Middle frontal gyrus (tissue), 1 donor: Measurements from ENCODE around the gene INPP5E.
A peak's percentile ranks its signal among the peaks of the same experiment; 100 is the strongest.
"Not testable (repeated sequence)": the region's sequence is repeated elsewhere in the genome, so short reads cannot be mapped to it uniquely, and the experiment has no call there.

Experiments
- DNase-seq: peaks from one replicate; pipeline ENCODE4 v3.0.0-alpha.2; 2015; ENCODE audit warnings: low spot score; ENCODE audit errors: extremely low spot score

The INPP5E gene

GRCh38 chr9:136405904-136406303 is 33.7 kb downstream of the INPP5E start:
- not testable (repeated sequence) for DNase-seq

DNA sequence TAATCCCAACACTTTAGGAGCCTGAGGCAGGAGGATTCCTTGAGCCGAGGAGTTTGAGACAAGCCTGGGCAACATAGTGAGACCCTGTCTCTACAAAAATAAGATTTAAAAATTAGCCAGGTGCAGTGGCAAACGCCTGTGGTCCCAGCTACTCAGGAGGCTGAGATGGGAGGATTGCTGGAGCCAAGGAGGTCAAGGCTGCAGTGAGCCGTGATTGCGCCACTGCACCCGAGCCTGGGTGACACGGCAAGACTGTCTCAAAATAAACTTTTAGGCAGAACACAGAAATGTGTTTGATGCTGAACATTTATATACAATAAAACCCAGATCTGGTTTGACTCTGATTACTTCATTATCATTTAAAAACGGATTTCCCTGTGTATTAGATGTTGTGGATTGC is 34.2 kb downstream of the INPP5E start:
- DNase-seq: no peak

GRCh38 chr9:136404801-136405136 is 34.9 kb downstream of the INPP5E start:
- DNase-seq: no peak

DNA sequence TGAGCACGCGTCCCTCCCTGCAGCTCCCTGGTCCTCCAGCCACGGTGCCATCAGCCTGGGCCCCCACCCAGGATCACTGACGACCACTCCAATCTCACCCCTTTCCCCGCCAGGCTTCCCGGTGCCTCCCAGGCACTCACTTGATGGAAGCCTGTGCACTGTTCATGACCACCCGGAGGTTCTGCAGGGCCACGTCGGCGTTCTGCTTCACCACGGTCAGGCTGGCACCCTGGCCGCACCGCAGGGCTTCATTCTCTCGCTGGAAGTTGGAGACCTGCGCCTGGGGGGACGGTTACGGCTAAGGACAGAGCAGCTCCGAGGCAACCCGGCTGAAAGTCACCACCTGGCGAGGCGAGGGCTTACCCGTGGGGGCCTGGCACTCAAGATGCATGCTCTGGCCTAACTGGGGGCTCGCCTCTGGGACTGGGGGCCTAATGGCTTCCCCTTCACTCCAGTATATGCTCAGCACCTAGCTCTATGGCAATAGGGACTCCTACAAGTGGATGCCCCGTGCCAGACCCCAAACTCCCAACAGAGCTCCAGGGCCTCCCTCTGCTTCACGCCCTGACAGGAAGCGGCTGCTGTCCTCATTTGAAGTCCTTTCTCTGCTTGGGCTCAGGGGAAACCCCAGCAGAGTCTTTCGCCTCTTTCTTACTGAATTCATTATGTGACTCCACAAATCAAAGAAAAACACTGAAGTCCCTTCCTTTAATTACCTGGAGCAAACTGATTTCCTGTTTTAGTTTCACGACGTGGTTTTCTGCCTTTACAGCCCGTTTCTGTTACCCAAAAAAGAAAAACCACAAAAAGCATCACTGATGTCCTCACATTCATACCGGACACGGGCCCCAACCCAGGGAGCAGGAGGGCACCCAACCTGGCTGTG is 35.5 kb downstream of the INPP5E start:
- DNase-seq: no peak

DNA sequence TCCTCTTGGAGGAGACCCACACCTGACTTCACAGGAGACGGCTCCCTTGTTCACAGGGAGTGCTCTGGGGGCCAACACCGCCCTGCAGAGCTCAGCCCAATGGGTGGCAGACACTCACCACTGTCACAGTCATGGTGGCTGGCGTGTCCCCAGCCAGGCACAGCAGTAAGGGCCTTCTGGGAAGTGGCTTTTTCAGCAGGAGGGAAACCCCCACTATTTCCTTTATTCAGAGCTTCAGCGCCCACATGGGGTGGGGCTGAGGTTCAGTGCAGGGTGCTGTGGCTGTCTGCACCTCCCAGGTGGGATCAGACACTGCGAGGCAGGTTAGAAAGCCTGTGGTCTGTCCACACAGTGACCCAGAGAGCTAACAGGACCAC is 36.1 kb downstream of the INPP5E start:
- DNase-seq: no peak

- no peak for DNase-seq
Observed at GRCh38 chr9:136402067-136402466, 37.6 kb downstream of the INPP5E start.

GRCh38 chr9:136401173-136401922 is 38.3 kb downstream of the INPP5E start:
- DNase-seq: no peak

DNA sequence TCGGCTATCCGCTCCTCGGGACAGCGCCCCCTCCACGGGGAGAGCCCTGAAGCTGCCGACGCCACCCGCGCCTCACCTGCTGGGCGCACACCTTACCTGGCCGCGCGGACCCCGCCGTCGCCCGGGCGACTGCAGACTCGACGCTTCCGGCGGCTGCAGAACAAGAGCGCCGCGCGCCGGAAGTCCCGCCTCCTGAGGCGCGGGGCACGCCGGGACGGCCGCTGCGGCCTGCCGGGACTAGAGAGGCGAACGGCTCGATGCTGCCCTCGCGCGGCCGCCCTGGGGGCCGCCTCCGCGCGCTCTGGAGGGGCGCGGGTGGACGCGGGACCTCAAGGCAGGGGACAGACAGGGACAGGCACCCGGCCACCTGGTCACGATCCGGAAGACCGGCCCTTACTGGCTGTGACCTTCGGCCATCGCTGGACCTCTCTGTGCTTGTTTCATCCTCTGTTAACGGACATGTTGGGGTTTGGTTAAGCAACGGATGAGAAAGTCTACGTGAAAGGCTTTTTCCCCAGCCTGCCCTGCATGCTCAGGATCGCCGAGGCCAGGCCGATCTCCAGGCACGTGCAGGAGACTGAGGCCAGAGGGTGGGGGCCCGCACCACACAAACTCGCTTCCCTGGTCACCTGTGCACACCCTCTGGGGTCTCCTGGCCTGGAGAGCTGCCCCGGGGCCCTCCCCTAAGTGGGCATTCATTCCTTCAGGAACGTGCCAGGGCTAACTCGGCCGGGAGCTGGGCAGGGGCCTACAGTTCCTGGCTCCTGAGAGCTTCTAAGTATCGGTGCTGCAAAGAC is 39.4 kb downstream of the INPP5E start, which contains the start of gene SNAPC4:
SNAPC4 (minus strand) TSS at position 133 of the 797 bp plus-strand sequence. CDS start 1,742 bp downstream, outside the sequence.
- peak; percentile 77 for DNase-seq

- no peak for DNase-seq
Observed at GRCh38 chr9:136399176-136400037, 40.2 kb downstream of the INPP5E start.

DNA sequence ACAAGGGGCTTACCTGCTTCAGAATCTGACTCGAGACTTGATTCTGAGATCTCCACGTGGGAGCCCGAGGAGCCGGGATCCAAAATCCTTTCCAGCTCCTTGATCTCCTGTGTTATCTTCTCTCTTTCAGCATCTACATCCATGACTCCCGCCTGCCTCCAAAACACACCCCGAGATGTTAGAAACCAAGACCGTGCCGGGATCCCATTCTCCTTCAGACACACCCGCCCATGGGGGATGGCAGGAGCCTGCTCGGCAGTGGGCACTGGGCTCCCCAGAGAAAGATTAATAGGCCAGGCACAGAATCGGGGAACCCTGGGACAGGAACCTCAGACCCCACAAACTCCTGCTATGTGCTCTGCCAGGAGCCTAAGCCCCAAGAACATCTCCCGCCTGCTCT is 41.4 kb downstream of the INPP5E start:
- DNase-seq: no peak

DNA sequence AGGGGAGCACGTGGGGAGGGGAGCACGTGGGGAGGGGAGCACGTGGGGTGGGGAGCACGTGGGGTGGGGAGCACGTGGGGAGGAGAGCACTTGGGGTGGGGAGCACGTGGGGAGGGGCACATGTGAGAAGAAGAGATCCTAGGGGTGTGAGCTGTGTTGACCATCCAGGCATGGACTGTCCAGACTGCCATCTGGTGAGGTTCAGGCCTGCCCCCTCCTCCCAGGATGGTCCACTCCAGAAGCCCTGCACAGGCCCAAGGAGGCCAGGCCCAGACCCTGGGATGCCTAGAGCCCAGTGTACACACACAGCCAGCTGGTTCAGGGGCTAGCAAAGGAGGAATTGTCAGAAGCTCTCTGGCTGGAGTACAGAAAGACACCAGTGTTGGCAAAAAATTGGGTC is 42.0 kb downstream of the INPP5E start:
- DNase-seq: no peak

GRCh38 chr9:136396219-136396515 is 43.5 kb downstream of the INPP5E start:
- no peak for DNase-seq

GRCh38 chr9:136395345-136396218 is 44.1 kb downstream of the INPP5E start:
- no peak for DNase-seq

DNA sequence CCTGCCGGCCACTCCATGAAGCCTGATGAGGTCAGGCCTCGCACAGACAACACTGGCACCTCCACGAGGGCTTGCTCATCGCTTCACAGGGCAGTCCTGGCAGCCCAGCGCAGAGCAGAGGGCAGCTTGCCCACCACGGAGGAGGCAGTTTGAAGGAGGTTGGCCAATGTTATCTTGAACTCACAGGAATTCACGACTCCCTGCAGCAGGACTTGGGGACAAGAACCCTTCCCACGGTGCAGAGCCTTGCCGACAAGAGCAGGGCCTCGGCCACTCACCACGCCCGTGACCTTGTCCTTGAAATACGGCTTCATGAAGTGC is 44.7 kb downstream of the INPP5E start:
- DNase-seq: no peak

- DNase-seq: no peak
Observed at GRCh38 chr9:136394312-136395019, 45.2 kb downstream of the INPP5E start.

DNA sequence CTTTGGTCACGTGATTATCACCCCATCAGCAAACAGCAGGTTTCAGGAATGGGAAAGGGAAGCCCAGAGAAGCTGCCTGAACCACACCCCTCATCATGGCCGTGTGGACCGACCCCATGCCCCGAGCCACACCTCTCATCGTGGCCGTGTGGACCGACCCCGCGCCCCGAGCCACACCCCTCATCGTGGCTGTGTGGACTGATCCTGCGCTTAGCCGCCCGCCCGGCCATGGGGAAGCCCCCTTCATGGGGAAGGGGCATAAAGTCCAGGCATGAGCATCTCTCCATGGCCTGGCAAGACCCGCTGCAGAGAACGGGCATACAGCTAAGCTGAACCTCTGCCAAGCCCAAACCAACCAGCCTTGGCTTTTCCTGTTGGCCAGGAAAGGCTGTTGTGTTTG is 46.1 kb downstream of the INPP5E start:
- no peak for DNase-seq

GRCh38 chr9:136392538-136393449 is 46.9 kb downstream of the INPP5E start:
- no peak for DNase-seq

DNA sequence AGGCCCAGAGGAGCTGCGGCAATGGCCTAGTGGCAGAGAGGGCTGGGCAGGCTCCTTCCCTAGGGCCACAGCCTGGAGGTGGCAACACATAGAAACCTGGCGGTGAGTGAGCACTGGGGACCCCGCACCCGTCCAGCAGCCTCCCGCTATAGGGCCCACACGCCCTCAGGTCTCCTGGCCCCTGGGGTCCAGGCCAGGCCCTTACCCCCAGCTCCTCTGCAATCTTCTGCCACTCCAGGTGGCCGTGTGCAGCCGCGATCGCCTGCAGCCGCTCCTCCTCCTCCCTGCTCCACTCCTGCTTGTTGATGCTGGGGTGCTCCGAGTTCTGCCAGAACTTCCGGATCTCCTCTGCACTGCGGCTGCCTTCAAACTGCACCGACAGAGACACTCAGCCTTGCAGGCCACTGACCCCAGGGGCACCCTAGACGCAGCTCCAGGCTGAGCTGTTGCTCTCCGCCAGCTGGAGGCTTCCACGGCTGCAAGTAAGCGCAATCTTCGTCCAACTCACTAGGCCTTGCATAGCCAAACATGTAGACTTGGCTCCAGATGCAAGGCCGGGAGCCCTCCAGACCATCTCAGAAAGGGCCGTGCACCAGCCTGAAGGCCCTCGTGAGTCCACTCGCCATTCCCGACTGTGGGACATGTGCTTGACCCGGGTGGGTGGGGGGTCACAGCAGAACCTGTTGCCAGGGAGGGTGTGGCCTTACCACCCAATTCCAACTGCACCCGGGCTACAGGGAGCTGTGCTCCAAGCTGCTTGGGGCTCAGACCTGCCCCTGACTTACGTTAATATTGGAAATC is 47.7 kb downstream of the INPP5E start:
- DNase-seq: no peak
